GM19193 (cell line): ENCODE results near the gene TPM2.

Source experiments
- POLR2A ChIP-seq: IDR thresholded peaks from 4 replicates; pipeline ENCODE4 v1.6.1; 2011; ENCODE audit not compliant: insufficient read depth, insufficient read length; ENCODE audit errors: extremely low read depth

TPM2 gene

GRCh38 chr9:35689542-35690293 is at the start of gene TPM2:
TPM2 (minus strand) TSS chr9:35689925; CDS start chr9:35689817, 108 bp downstream.
- peak; percentile 59 for TF ChIP-seq POLR2A

DNA sequence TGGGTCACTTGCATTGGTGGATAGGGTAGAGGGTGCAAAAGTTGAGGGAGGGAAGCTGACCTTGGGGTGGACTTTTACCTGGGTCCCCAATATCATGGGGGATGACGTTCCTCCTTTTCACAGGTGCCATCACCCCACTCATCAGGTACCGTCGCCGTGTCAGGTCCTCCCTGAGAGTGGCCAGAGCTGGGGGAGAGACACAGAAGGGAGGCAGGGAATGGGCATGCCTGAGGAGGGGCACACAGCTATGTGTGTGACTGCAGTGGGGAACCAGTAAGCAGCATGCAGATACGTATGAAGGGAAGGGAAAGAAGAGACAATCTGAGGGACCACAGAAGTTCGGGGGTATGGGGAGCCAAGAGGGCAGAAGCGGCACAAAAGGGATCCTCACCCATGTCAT is 49.2 kb upstream of the TPM2 start:
- TF ChIP-seq POLR2A = no peak

DNA sequence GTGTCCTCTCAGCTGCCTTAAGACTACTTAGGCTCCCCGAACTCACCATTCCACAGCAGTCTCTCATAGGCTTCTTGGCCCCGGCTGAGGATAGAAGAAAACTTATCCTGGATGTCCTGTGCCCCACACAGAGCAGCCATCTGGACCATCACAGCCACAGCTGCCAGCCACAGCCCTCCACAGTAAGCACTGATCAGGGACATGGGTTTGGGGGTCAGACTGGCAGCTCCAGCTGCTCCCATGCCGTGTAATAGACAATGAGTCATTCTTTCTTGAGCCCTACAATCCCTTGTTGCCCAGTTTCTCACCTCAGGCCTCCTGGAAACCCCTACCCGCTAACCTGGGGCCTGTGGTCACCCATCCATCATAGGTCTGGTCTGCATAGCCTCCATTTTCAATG is 48.5 kb upstream of the TPM2 start:
- TF ChIP-seq POLR2A = no peak

GRCh38 chr9:35737143-35737542 is 47.4 kb upstream of the TPM2 start:
- TF ChIP-seq POLR2A = no peak

- TF ChIP-seq POLR2A = no peak
Observed at GRCh38 chr9:35736201-35736633, 46.5 kb upstream of the TPM2 start.

- no peak for TF ChIP-seq POLR2A
Observed at GRCh38 chr9:35734096-35734495, 44.4 kb upstream of the TPM2 start.

DNA sequence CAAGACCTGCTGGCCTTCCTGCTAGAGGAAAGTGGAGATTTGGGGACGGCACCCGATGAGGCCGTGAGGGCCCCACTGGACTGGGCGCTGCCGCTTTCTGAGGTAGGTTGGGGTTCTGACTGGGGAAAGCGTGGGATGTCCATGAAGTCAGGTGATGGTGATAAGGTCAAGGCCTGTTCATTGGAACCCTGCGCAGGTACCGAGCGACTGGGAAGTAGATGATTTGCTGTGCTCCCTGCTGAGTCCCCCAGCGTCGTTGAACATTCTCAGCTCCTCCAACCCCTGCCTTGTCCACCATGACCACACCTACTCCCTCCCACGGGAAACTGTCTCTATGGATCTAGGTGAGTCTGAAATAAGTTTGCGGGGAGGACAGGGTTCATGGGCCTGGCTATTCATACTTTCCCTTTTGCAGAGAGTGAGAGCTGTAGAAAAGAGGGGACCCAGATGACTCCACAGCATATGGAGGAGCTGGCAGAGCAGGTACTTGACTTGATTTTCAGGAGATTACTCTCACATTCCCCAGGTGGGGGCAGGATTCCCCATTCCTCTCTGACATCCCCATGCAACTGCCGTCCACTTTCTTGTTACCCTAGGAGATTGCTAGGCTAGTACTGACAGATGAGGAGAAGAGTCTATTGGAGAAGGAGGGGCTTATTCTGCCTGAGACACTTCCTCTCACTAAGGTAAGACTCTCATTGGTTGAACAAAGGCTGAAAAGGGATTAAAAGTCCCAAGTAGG is 43.2 kb upstream of the TPM2 start:
- TF ChIP-seq POLR2A = no peak

- TF ChIP-seq POLR2A = peak; percentile 86
Observed at GRCh38 chr9:35732185-35732799, 42.6 kb upstream of the TPM2 start, which contains the start of the genes CREB3 and TLN1. CREB3 (plus strand) TSS chr9:35732666; CDS start chr9:35732773, 107 bp downstream. TLN1 (minus strand) TSS chr9:35732195; CDS start chr9:35725694, 6,501 bp downstream.

- no peak for TF ChIP-seq POLR2A
Observed at GRCh38 chr9:35731415-35732184, 41.9 kb upstream of the TPM2 start.

DNA sequence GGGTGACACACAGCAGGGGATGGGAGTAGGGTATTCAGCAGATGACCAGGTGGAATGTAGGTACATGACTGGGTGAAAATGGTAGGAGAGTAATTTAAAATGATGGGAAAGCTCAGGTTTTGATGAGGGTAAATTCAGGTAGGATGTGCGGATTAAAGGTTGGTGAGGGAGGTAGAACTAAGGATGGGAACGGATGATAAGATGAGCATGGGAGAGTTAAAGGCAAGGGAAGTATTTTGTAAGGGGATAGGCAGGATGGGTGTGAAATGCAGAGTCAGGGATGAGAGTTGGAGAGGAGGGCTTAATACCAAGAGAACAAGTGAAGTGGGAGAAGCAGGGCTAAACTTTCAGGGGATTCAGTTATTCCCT is 40.7 kb upstream of the TPM2 start:
- TF ChIP-seq POLR2A = no peak

DNA sequence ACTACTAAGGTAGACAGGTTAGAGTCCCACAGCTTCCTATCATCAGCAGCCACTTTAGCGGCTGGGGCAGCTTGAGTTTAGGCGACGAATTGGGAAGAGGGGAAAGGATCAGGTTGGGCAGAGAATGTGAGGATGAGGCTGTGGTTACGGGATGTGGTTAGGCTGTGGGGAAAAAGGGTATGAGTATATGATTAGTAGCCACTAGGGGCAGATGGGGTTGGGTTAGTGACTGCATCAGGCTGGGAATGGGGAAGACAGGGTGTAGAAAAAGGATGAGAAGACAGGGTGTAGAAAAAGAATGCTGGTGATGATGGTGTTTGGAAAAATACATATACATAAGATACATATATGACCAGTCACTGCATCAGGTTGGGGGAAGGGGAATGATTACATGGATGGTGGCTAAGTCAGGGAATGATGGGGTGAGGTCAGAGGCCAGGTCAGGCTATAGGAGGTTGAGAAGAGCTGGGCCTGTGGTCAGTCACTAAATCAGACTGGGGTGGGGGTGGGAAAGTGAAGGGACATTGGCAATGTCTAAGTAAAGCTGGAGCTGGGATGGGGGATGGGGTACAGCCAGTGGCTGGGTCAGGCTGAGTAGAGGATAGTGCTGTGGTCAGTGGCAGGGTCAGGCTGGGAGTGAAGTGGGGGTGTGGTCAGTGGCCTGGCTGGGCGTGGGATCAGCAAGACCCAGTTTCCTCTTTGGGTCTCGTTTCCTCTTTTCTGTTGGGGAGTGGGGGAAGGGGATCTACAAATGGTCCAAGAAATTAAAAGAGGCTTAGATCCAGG is 40.2 kb upstream of the TPM2 start:
- no peak for TF ChIP-seq POLR2A

DNA sequence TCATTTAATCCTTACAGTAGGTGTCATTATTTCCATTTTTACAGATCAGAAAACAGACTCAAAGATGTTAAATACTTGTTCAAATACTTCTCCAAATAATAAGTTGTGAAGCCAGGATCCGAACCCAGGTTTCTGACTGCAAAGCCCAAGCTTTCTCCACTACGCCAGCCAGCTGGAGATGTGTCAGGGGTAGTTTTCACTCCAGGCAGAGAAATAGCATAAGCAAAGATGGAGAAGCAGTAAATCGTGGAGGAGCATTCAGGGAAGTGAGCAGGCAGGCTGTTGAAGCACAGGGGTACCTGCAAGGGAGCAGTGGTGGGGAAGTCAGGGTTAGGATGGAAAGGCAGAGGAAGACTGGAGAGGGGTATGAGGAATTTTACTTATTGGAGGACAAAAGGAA is 39.4 kb upstream of the TPM2 start:
- no peak for TF ChIP-seq POLR2A

DNA sequence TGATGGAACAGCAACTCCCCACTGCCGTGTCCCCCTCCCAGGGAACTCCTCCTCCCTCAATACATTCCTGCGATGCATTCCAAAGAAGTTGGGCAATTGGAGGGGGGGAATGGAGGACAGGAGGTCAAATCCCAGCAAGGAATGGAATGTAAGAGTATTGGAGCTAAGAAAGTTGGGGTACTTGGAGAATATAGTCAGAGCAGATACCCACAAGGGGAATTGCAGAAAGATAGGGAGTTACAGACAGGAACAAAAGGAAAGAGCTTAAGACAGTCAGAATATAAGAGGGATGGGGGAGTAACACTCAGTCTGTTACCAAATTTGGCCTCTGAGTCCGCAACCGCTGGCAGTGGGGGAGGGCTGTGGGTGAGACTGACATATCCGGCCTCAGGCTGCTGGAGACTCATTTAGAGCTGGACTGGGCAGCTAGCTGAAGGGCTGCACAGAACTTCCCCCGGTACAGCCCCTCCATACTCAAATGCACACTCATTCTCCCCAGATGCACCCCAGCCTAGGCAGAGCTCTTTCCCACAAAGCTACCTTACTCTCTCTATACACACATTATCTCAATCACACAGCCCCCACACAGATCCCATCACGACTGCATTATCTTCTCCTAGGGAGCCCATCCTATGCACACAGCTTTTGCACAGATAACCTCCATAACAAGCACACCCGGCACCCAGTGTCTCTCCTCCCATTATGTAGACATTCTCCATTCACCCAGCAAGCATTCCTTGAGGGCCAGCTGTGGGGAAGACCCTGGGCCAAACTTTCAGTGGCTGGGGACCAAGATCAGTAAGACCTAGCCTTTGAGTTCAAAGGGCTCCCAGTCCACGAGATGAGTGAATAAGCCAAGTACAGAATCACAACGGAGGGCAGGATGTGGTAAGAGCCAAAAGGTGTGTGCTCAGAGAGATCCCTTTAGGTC is 38.6 kb upstream of the TPM2 start:
- peak; percentile 64 for TF ChIP-seq POLR2A
